DND-41 (cell line): ENCODE results near the gene PDE1A.

ENCODE experiments used
- EZH2 ChIP-seq: IDR thresholded peaks from 3 replicates; pipeline ENCODE4 v1.6.1; 2012; ENCODE audit warnings: borderline replicate concordance, low read depth, mild to moderate bottlenecking, moderate library complexity, low read length, inconsistent platforms; ENCODE audit not compliant: severe bottlenecking
- TF ChIP-seq, protein P1 (sequence below): IDR thresholded peaks from 2 replicates; pipeline ENCODE4 v1.5.1; 2012; ENCODE audit warnings: borderline replicate concordance, low read length, moderate library complexity, mild to moderate bottlenecking; ENCODE audit not compliant: poor library complexity, severe bottlenecking; ENCODE audit errors: extremely low read depth

GRCh38 chr2:182355815-182356214 is 71.0 kb downstream of the PDE1A start:
- TF ChIP-seq, protein P1, sequence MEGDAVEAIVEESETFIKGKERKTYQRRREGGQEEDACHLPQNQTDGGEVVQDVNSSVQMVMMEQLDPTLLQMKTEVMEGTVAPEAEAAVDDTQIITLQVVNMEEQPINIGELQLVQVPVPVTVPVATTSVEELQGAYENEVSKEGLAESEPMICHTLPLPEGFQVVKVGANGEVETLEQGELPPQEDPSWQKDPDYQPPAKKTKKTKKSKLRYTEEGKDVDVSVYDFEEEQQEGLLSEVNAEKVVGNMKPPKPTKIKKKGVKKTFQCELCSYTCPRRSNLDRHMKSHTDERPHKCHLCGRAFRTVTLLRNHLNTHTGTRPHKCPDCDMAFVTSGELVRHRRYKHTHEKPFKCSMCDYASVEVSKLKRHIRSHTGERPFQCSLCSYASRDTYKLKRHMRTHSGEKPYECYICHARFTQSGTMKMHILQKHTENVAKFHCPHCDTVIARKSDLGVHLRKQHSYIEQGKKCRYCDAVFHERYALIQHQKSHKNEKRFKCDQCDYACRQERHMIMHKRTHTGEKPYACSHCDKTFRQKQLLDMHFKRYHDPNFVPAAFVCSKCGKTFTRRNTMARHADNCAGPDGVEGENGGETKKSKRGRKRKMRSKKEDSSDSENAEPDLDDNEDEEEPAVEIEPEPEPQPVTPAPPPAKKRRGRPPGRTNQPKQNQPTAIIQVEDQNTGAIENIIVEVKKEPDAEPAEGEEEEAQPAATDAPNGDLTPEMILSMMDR: no peak
- TF ChIP-seq EZH2: no peak
